Medulla oblongata (tissue), 1 donor: Measurements from ENCODE around the gene ZNF397.
"Not testable (repeated sequence)": the region's sequence is repeated elsewhere in the genome, so short reads cannot be mapped to it uniquely, and the experiment has no call there.

Experiments used
- DNase-seq: peaks from one replicate; pipeline ENCODE4 v3.0.0-alpha.2; 2015; ENCODE audit errors: extremely low spot score

Gene ZNF397

GRCh38 chr18:35240664-35241447 lies at the start of gene ZNF397:
ZNF397 (plus strand) TSS chr18:35241034; CDS start chr18:35242471, 1,437 bp downstream.
- DNase-seq: peak; percentile 98

- DNase-seq: no peak
These were observed 49.2 kb upstream of the ZNF397 start for GRCh38 chr18:35191698-35192025.

GRCh38 chr18:35192415-35192814 lies 48.4 kb upstream of the ZNF397 start:
- DNase-seq: no peak

GRCh38 chr18:35193316-35193715 lies 47.5 kb upstream of the ZNF397 start:
- DNase-seq: no peak

- no peak for DNase-seq
These were observed 43.5 kb upstream of the ZNF397 start for GRCh38 chr18:35197296-35197695.

- no peak for DNase-seq
These were observed 39.4 kb upstream of the ZNF397 start for GRCh38 chr18:35201256-35201931.

- no peak for DNase-seq
These were observed 37.8 kb upstream of the ZNF397 start for GRCh38 chr18:35203067-35203466.

- DNase-seq: no peak
These were observed 35.6 kb upstream of the ZNF397 start for GRCh38 chr18:35205199-35205712.

GRCh38 chr18:35205746-35206458 lies 34.9 kb upstream of the ZNF397 start:
- DNase-seq: not testable (repeated sequence)

- no peak for DNase-seq
These were observed 25.8 kb upstream of the ZNF397 start for GRCh38 chr18:35215026-35215425.

- DNase-seq: not testable (repeated sequence)
These were observed 24.2 kb upstream of the ZNF397 start for GRCh38 chr18:35216611-35217010.

GRCh38 chr18:35219331-35219730 lies 21.5 kb upstream of the ZNF397 start:
- DNase-seq: not testable (repeated sequence)

- no peak for DNase-seq
These were observed 20.4 kb upstream of the ZNF397 start for GRCh38 chr18:35220424-35220823.

- DNase-seq: no peak
These were observed 17.0 kb upstream of the ZNF397 start for GRCh38 chr18:35223797-35224196.

- no peak for DNase-seq
These were observed 13.6 kb upstream of the ZNF397 start for GRCh38 chr18:35227254-35227653.

GRCh38 chr18:35231052-35231451 lies 9.8 kb upstream of the ZNF397 start:
- peak; percentile 97 for DNase-seq

- DNase-seq: peak; percentile 47
These were observed 4.1 kb upstream of the ZNF397 start for GRCh38 chr18:35236571-35237363.

- no peak for DNase-seq
These were observed 1.5 kb upstream of the ZNF397 start for GRCh38 chr18:35239314-35239713.

GRCh38 chr18:35241448-35241804 lies 592 bp downstream of the ZNF397 start:
- no peak for DNase-seq

- no peak for DNase-seq
These were observed 1.6 kb downstream of the ZNF397 start for GRCh38 chr18:35242426-35242825.

- DNase-seq: no peak
These were observed 3.8 kb downstream of the ZNF397 start for GRCh38 chr18:35244671-35245070.
